PC-3 (cell line): Measurements from ENCODE around the gene PIGT.

Source experiments
- CTCF ChIP-seq: fragments of 300-600 bp; sonication (generic); conservative IDR thresholded peaks from 2 replicates; pipeline ENCODE4 v1.5.1; 2017; ENCODE audit warnings: antibody characterized with exemption, low read depth, mild to moderate bottlenecking, low read length
- EZH2 ChIP-seq: fragments of 300-600 bp; sonication (generic); IDR thresholded peaks from one replicate; pipeline ENCODE4 v1.6.1; 2017; ENCODE audit warnings: antibody characterized with exemption, mild to moderate bottlenecking, low read length; ENCODE audit not compliant: unreplicated experiment

GRCh38 chr20:45436732-45437485 lies 21.0 kb downstream of the PIGT start:
- TF ChIP-seq CTCF: peak; percentile 98
- TF ChIP-seq EZH2: no peak
